NCI-H1417 (cell line): ENCODE results near the gene IFI6.
A peak's percentile ranks its signal among the peaks of the same experiment; 100 is the strongest.
"Not testable (repeated sequence)": the region's sequence is repeated elsewhere in the genome, so short reads cannot be mapped to it uniquely, and the experiment has no call there.

Experiments used
- DNase-seq, 3 experiments: peaks; one replicate each; lab custom pipeline; 2025; lab: John Stamatoyannopoulos, UW

IFI6 gene

GRCh38 chr1:27671964-27672749 is at the start of gene IFI6:
TSS of gene IFI6 (minus strand) at chr1:27672192. CDS start at chr1:27669314, 2,878 bp downstream.
- DNase-seq: peak; percentile 91 to 97 (median 96)

GRCh38 chr1:27719286-27720251 is 47.6 kb upstream of the IFI6 start:
- no peak for DNase-seq

GRCh38 chr1:27716262-27716895 is 44.4 kb upstream of the IFI6 start:
- DNase-seq: no peak

- DNase-seq: no peak
These were observed 42.0 kb upstream of the IFI6 start for GRCh38 chr1:27713869-27714513.

- DNase-seq: peak in 2 of 3 experiments; percentile 3 to 36
These were observed 41.2 kb upstream of the IFI6 start for GRCh38 chr1:27713139-27713725.

GRCh38 chr1:27710574-27710973 is 38.6 kb upstream of the IFI6 start:
- DNase-seq: no peak

GRCh38 chr1:27705545-27705944 is 33.6 kb upstream of the IFI6 start:
- no peak for DNase-seq

- no peak for DNase-seq
These were observed 33.0 kb upstream of the IFI6 start for GRCh38 chr1:27704958-27705357.

GRCh38 chr1:27696835-27697234 is 24.8 kb upstream of the IFI6 start:
- DNase-seq: not testable (repeated sequence)

- no peak for DNase-seq
These were observed 18.2 kb upstream of the IFI6 start for GRCh38 chr1:27690183-27690582.

GRCh38 chr1:27689423-27690173 is 17.6 kb upstream of the IFI6 start:
- DNase-seq: no peak

GRCh38 chr1:27687906-27688305 is 15.9 kb upstream of the IFI6 start:
- no peak for DNase-seq

- peak; percentile 66 to 85 (median 76) for DNase-seq
These were observed 14.4 kb upstream of the IFI6 start for GRCh38 chr1:27686223-27686990.

GRCh38 chr1:27684176-27684575 is 12.2 kb upstream of the IFI6 start:
- no peak for DNase-seq

GRCh38 chr1:27682351-27682944 is 10.5 kb upstream of the IFI6 start:
- DNase-seq: no peak

GRCh38 chr1:27681580-27681979 is 9.6 kb upstream of the IFI6 start:
- not testable (repeated sequence) for DNase-seq

- DNase-seq: not testable (repeated sequence)
These were observed 8.3 kb upstream of the IFI6 start for GRCh38 chr1:27680225-27680791.

GRCh38 chr1:27678747-27679146 is 6.8 kb upstream of the IFI6 start:
- DNase-seq: no peak

GRCh38 chr1:27676410-27676809 is 4.4 kb upstream of the IFI6 start:
- no peak for DNase-seq
